ENCODE results near the gene CYYR1. TPM values are rescaled to one million over a fixed set of nuclear protein-coding genes. Genes with fewer than 3 reads are reported as not detected.

The CYYR1 gene
- total RNA-seq, 1 experiment from 2014 or later = 0.12 TPM

- H3K9me3 ChIP-seq (ENCODE audit: control insufficient read depth in 1 of 2, insufficient read depth in 1 of 2, low read depth in 1 of 2, low read length in 2 of 2) = peaks cover 12 to 16% of the 10 kb centered on the region in 2 experiments; a peak in 3 of 4 replicates
- H3K4me1 ChIP-seq (ENCODE audit: control insufficient read depth in 1 of 2, insufficient read depth in 2 of 2, low read length in 2 of 2) = no peaks in the 10 kb centered on the region
- TF ChIP-seq EGR1 (IDR thresholded peaks at IDR 0.05; ENCODE audit: low read depth) = no peak
- TF ChIP-seq ZNF274 (IDR thresholded peaks at IDR 0.05; ENCODE audit: low read depth, low read length) = no peak
- TF ChIP-seq CEBPB (IDR thresholded peaks at IDR 0.05; ENCODE audit: low read depth) = no peak
- TF ChIP-seq POLR2AphosphoS5 (IDR thresholded peaks at IDR 0.05; ENCODE audit: low read depth, low read length) = no peak
- no peak for TF ChIP-seq POLR2A (IDR thresholded peaks at IDR 0.05; ENCODE audit: borderline replicate concordance, extremely low read depth, insufficient read depth, insufficient read length)
- TF ChIP-seq ATF3 (IDR thresholded peaks at IDR 0.05) = no peak
- ChIA-PET POLR2A (no interaction called here), CTCF (no interaction called here), RAD21 (ENCODE audit: low non-redundant PET in 1 of 2, low total read pairs in 2 of 2, uncharacterized antibody in 2 of 2, unreplicated experiment in 2 of 2) (no interaction called here)
- H3K27ac ChIP-seq (ENCODE audit: low read depth, low read length) = no peak overlapping the region
- no TSS peak for BruUV-seq (replicated peaks)
- H3K9ac ChIP-seq (ENCODE audit: low read length) = no peak overlapping the region
- ATAC-seq (no peak), DNase-seq (ENCODE audit: low read depth, low spot score) (no peak)
- intact Hi-C loops (cut with micrococcal nuclease) = no loop called here
- H4K20me1 ChIP-seq (ENCODE audit: insufficient read depth) = no peaks in the 10 kb centered on the region
- no peak overlapping the region for H2AFZ ChIP-seq (ENCODE audit: low read depth, low read length, poor library complexity, severe bottlenecking)
- H3K79me2 ChIP-seq (ENCODE audit: insufficient read depth, low read length) = no peaks in the 10 kb centered on the region
- H3K36me3 ChIP-seq (ENCODE audit: control insufficient read depth in 1 of 2, insufficient read depth in 2 of 2, low read length in 2 of 2) = no peaks in the 10 kb centered on the region
- no peak overlapping the region for H3K4me2 ChIP-seq (ENCODE audit: low read length)
- no peaks in the 10 kb centered on the region for H3K27me3 ChIP-seq (ENCODE audit: insufficient read depth, low read length)
- no peak overlapping the region for H3K4me3 ChIP-seq (replicated peaks in 1 of 2; ENCODE audit: low read depth in 1 of 2, low read length in 2 of 2)
- no peaks in the 10 kb centered on the region for H3K9me2 ChIP-seq (ENCODE audit: insufficient read depth)
Measured at GRCh38 chr21:26583769-26584168, 10.7 kb upstream of the CYYR1 start.

- BruUV-seq (replicated peaks) = no TSS peak
- Histone ChIP-seq H2AFZ (ENCODE audit: low read depth, low read length, poor library complexity, severe bottlenecking) (no peak overlapping the region), H3K36me3 (ENCODE audit: control insufficient read depth in 1 of 2, insufficient read depth in 2 of 2, low read length in 2 of 2) (no peaks in the 10 kb centered on the region), H3K9me2 (ENCODE audit: insufficient read depth) (no peaks in the 10 kb centered on the region), H3K4me2 (ENCODE audit: low read length) (no peak overlapping the region), H4K20me1 (ENCODE audit: insufficient read depth) (no peaks in the 10 kb centered on the region), H3K9me3 (ENCODE audit: control insufficient read depth in 1 of 2, insufficient read depth in 1 of 2, low read depth in 1 of 2, low read length in 2 of 2) (peaks cover 3 to 16% of the 10 kb centered on the region in 2 experiments; a peak in 3 of 4 replicates), H3K27me3 (ENCODE audit: insufficient read depth, low read length) (no peaks in the 10 kb centered on the region), H3K4me3 (replicated peaks in 1 of 2; ENCODE audit: low read depth in 1 of 2, low read length in 2 of 2) (no peak overlapping the region), H3K79me2 (ENCODE audit: insufficient read depth, low read length) (no peaks in the 10 kb centered on the region), H3K27ac (ENCODE audit: low read depth, low read length) (no peak overlapping the region), H3K9ac (ENCODE audit: low read length) (no peak overlapping the region), H3K4me1 (ENCODE audit: control insufficient read depth in 1 of 2, insufficient read depth in 2 of 2, low read length in 2 of 2) (no peaks in the 10 kb centered on the region)
- intact Hi-C loops (cut with micrococcal nuclease) = no loop called here
- ATAC-seq = no peak
- DNase-seq (ENCODE audit: low read depth, low spot score) = no peak
- ChIA-PET RAD21 (ENCODE audit: low non-redundant PET in 1 of 2, low total read pairs in 2 of 2, uncharacterized antibody in 2 of 2, unreplicated experiment in 2 of 2) (no interaction called here), CTCF (no interaction called here), POLR2A (no interaction called here)
- no peak for TF ChIP-seq EZH2phosphoT487 (IDR thresholded peaks at IDR 0.05; ENCODE audit: borderline replicate concordance)
- no peak for TF ChIP-seq EZH2 (IDR thresholded peaks at IDR 0.05)
Measured at GRCh38 chr21:26581818-26582217, 8.7 kb upstream of the CYYR1 start.
